Measurements from ENCODE around the gene XPA. TPM values are rescaled to one million over a fixed set of nuclear protein-coding genes. Genes with fewer than 3 reads are reported as not detected.

XPA gene
- total RNA-seq, 4 donors from 2014 or later, result 8.2 to 21.1 (median 15.0) TPM

DNA sequence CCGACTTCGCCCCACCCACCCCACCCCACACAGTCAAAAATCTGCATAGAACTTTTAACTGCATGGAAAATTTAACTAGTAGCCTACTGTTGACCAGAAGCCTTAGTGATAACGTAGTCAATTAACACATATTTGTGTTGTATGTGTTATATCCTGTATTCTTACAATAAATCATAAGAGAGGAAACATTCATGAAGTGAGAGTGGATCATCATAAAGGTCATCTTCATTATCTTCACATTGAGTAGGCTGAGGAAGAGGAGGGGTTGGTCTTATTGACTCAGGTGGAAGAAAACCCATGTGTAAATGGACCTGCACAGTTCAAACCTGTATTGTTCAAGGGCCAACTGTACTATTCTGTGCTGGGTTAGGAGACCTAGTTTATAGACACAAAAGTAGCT is 31.4 kb downstream of the XPA start:
- Histone ChIP-seq H3K27me3 (no peaks in the 10 kb centered on the region), H3K36me3 (peaks cover 96% of the 10 kb centered on the region), H3K27ac (no peak overlapping the region), H3K4me3 (no peak overlapping the region), H3K9me3 (no peaks in the 10 kb centered on the region), H3K4me1 (no peaks in the 10 kb centered on the region)
- DNase-seq (ENCODE audit: low spot score in 2 of 2), result no peak
- 95% methylated on average over 3 of the region's 3 CpGs for WGBS
- TF ChIP-seq, protein P1, sequence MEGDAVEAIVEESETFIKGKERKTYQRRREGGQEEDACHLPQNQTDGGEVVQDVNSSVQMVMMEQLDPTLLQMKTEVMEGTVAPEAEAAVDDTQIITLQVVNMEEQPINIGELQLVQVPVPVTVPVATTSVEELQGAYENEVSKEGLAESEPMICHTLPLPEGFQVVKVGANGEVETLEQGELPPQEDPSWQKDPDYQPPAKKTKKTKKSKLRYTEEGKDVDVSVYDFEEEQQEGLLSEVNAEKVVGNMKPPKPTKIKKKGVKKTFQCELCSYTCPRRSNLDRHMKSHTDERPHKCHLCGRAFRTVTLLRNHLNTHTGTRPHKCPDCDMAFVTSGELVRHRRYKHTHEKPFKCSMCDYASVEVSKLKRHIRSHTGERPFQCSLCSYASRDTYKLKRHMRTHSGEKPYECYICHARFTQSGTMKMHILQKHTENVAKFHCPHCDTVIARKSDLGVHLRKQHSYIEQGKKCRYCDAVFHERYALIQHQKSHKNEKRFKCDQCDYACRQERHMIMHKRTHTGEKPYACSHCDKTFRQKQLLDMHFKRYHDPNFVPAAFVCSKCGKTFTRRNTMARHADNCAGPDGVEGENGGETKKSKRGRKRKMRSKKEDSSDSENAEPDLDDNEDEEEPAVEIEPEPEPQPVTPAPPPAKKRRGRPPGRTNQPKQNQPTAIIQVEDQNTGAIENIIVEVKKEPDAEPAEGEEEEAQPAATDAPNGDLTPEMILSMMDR (IDR thresholded peaks at IDR 0.05), result no peak
- TF ChIP-seq EP300 (IDR thresholded peaks at IDR 0.05), result no peak
- TF ChIP-seq POLR2AphosphoS5 (IDR thresholded peaks at IDR 0.05), result no peak
- no peak for TF ChIP-seq POLR2A (IDR thresholded peaks at IDR 0.05)

DNA sequence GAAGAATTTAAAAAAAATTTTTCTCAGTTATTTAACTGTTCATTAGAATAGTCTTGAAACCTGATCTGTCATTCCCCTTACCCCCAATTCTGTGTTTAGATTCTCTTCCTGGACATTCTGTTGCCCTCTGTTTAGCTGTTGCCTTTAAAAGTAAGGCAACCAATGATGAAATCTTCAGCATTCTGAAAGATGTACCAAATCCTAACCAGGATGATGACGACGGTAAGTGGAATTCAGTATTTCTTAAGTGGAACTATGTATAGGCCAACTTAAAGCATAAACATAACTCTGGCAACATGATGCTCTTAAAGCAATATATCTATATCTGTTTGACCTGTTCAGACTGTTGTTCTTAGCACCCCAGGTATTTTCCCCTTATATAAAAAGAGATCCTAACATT is 36.3 kb downstream of the XPA start:
- Histone ChIP-seq H3K36me3 (peaks cover 92% of the 10 kb centered on the region), H3K4me1 (no peaks in the 10 kb centered on the region), H3K9me3 (no peaks in the 10 kb centered on the region), H3K27ac (no peak overlapping the region), H3K4me3 (no peak overlapping the region), H3K27me3 (no peaks in the 10 kb centered on the region)
- WGBS, result 96% methylated on average over 2 of the region's 2 CpGs
- DNase-seq (ENCODE audit: low spot score in 2 of 2), result no peak
- TF ChIP-seq EP300 (IDR thresholded peaks at IDR 0.05) (no peak), POLR2AphosphoS5 (IDR thresholded peaks at IDR 0.05) (no peak), POLR2A (IDR thresholded peaks at IDR 0.05) (no peak)
- TF ChIP-seq, protein P1 (IDR thresholded peaks at IDR 0.05), result no peak

DNA sequence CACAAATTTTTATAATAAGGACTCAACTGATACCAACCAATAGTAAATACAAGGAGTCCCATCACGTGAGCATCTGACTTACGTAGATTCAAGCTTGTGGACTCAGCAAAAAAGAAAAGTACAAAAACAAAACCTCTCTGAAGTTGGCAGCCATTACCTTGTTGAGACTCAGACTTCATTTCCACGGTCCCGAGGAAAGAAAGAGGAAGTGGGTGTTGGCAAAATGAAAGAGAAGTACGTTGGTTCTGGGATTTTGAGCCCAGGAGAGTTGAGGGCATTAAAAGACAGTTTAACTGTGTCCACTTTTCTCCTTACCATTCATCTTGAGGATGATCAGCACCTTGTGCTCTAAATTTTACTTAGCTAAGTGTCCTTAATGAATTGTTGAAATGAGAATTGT is 36.8 kb downstream of the XPA start:
- Histone ChIP-seq H3K36me3 (peaks cover 91% of the 10 kb centered on the region), H3K27me3 (no peaks in the 10 kb centered on the region)
- TF ChIP-seq, protein P1 (IDR thresholded peaks at IDR 0.05), result no peak
- TF ChIP-seq POLR2A (IDR thresholded peaks at IDR 0.05), result no peak
- no peak for TF ChIP-seq EP300 (IDR thresholded peaks at IDR 0.05)
- TF ChIP-seq POLR2AphosphoS5 (IDR thresholded peaks at IDR 0.05), result no peak

DNA sequence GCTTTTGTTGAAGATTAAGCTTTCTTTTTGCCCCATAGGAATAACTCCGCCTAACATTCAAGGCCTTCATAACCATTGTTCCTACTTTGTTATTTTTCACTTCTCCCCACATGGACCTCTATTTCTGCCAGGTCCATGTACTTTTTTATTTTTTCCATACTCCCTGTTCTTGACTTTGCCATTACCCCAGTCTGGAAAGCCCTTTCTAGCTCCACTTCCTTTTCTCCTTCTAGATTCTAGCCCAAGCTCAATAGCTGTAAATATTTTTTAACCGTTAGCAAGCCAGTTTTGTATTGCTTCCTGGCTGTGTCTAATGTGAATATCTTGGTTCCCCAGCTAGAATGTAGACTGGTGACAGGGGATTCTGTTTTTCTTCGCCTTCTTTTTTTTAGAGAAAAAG is 37.4 kb downstream of the XPA start:
- no peak for TF ChIP-seq EP300 (IDR thresholded peaks at IDR 0.05)
- TF ChIP-seq, protein P1 (IDR thresholded peaks at IDR 0.05), result no peak
- TF ChIP-seq POLR2AphosphoS5 (IDR thresholded peaks at IDR 0.05), result no peak
- no peak for TF ChIP-seq POLR2A (IDR thresholded peaks at IDR 0.05)
- no peak overlapping the region for H3K27ac ChIP-seq
- H3K27me3 ChIP-seq, result no peaks in the 10 kb centered on the region
- 59% methylated on average over 3 of the region's 3 CpGs for WGBS
- H3K4me1 ChIP-seq, result no peaks in the 10 kb centered on the region
- DNase-seq (ENCODE audit: low spot score in 2 of 2), result no peak
- peaks cover 91% of the 10 kb centered on the region for H3K36me3 ChIP-seq
- no peaks in the 10 kb centered on the region for H3K9me3 ChIP-seq
- no peak overlapping the region for H3K4me3 ChIP-seq

More for the DNA sequence above, 36.8 kb downstream of the XPA start:
- Histone ChIP-seq H3K9me3 (no peaks in the 10 kb centered on the region), H3K4me3 (no peak overlapping the region), H3K27ac (no peak overlapping the region), H3K4me1 (no peaks in the 10 kb centered on the region)
- 76% methylated on average over 5 of the region's 5 CpGs for WGBS
- DNase-seq (ENCODE audit: low spot score in 2 of 2), result no peak

DNA sequence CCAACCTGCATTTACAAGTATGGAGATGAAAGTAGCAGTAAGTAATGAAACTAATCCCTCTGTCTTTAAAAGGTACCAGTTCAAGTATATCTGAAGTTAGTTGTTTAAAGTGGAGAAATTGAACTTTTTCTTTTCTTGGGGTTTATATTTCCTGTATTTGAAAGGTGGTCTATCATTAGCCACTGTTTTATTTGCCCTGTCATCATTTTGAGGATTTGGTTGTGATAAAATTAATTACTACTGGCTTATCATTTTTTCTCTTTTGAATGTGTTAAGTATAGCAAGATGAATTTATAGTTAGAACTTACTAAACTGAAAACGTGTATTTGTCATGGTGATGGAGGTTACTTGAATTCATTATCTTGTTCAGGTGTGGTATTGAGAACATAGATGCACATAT is 38.4 kb downstream of the XPA start:
- H3K4me1 ChIP-seq, result no peaks in the 10 kb centered on the region
- 84% methylated on average over 1 of the region's 1 CpG for WGBS
- peaks cover 89% of the 10 kb centered on the region for H3K36me3 ChIP-seq
- H3K4me3 ChIP-seq, result no peak overlapping the region
- no peaks in the 10 kb centered on the region for H3K9me3 ChIP-seq
- no peak overlapping the region for H3K27ac ChIP-seq
- TF ChIP-seq, protein P1 (IDR thresholded peaks at IDR 0.05), result no peak
- no peak for TF ChIP-seq POLR2A (IDR thresholded peaks at IDR 0.05)
- TF ChIP-seq EP300 (IDR thresholded peaks at IDR 0.05), result no peak
- no peak for TF ChIP-seq POLR2AphosphoS5 (IDR thresholded peaks at IDR 0.05)
- no peaks in the 10 kb centered on the region for H3K27me3 ChIP-seq
- DNase-seq (ENCODE audit: low spot score in 2 of 2), result no peak
